HG03108 (cell line): ENCODE results near the gene FCRL6.

Source experiments
- ATAC-seq: cut with Tn5 transposase; IDR thresholded peaks from one replicate; pipeline ENCODE4 v1.9.1; 2021; ENCODE audit warnings: moderate library complexity; ENCODE audit not compliant: unreplicated experiment

The FCRL6 gene, protein sequence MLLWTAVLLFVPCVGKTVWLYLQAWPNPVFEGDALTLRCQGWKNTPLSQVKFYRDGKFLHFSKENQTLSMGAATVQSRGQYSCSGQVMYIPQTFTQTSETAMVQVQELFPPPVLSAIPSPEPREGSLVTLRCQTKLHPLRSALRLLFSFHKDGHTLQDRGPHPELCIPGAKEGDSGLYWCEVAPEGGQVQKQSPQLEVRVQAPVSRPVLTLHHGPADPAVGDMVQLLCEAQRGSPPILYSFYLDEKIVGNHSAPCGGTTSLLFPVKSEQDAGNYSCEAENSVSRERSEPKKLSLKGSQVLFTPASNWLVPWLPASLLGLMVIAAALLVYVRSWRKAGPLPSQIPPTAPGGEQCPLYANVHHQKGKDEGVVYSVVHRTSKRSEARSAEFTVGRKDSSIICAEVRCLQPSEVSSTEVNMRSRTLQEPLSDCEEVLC

DNA sequence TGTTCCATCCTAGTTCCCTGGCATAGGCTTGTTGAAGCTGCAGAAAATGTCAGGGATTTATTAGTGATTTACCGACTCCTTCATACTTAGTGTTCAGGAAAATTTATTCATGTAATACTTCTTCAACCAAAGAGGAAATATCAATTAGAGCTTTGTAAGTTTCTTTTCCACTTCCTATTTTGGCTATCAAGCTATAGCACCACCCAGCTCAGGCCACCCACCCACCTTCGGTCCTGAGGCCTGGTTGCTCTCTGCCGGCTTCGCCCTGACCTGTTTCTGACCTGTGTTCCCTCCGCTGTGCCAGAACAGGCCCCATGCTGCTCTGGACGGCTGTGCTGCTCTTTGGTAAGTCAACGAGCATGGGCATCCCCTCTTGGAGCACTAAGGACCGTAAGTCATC lies at the start of gene FCRL6:
Gene FCRL6 (plus strand): TSS at position 250 of the 400 bp plus-strand sequence. CDS start 65 bp downstream, at position 315.
- no peak for ATAC-seq

DNA sequence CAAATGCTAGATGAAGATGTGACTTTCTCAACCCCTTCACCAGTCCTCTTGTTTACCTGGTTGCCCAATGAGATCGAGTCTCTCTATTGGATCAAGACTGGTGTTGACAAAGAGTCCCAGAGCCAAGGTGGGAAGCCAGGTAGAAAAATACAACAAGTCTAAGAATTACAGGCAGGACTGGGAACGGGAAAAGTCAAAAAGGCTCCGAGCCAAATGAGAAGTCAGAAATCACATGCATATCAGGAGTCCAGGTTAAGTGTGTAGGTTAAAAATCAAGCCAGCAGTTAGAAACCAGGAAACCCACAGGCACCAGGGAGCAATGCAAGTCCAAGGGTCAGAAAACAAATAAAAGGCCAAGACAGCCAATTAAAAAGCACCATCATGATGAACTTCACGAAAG lies 48.8 kb upstream of the FCRL6 start:
- ATAC-seq = no peak

DNA sequence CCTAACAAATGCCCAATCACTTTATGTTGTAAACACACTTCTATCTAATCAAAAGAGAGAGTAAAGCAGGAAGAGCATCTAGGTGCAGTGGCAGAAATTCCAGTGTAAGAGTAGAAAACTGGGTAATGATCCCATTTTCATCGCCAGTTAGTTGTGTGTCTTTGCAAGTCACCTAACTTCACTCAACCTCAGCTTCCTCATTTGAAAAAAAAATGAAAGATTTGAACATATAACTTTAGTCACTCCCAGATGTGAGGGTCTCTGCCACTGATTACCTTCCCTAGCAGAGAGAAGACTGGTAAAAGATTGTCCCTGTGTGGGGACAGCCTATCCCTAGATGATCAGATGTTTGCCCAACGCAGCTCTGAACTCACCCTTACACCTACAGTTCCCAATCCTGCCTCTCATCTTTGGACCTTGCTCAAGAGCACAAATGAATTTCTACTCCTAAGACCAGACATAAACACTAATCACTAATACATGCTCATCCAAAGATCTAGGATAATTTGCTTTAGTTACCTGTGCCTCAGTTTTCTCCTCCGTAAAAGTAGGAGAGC lies 46.6 kb upstream of the FCRL6 start:
- ATAC-seq = no peak

DNA sequence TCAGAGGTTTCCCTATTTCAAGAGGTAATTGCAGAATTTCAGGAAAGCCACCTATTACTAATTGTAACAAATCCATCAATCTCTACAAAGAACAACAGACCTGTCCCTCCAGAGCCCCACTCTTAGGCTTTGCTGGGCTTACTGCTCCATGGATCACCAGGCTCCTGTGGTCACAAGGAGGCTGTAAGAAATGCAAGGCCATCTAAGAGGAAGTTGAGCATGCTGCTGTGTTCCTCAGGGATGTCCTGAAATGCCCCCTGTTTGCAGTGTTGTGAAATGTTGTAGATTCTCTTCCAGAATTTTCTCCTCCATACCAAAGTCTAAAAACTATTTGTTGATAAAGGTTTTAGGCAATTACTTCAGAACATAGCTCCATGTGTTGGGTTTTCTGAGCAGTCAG lies 45.8 kb upstream of the FCRL6 start:
- ATAC-seq = no peak

DNA sequence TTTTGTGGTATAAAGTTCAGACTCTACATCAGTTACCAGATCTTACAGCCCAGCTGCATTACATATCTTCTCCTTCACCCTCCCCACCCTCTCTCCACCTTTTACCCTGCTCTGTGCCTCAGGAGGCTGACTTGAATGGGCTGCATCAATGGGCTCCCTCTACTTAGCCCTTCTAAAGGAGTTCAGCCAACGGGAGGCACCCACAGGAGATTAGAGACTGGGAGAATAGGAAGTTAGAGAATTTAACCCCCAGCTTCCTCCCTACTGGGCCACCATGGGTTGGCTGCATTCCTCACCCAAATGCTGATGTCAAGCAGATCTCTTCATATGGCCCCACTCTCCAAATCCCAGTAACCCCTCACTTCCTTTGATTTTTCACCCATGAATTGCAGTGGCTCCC lies 38.5 kb upstream of the FCRL6 start:
- no peak for ATAC-seq

DNA sequence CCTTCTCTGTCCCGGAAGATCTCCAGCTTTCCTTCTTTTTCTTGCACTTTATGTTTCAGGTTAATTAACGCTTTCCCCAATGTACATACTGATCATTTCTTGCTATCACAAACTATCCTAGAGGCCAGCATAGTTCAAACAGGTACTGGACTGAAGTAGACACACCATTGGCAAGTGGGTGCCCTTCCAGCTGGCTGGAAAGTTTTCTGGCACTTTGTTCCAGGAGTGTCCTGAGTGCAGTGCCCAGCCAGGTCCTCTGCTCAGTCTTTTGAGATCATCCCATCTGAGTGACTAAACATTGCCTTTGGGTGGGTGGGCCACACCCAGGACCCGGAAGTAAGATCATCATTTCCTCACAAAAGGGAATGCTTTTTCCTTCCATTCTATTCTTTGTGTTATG lies 36.4 kb upstream of the FCRL6 start:
- no peak for ATAC-seq

DNA sequence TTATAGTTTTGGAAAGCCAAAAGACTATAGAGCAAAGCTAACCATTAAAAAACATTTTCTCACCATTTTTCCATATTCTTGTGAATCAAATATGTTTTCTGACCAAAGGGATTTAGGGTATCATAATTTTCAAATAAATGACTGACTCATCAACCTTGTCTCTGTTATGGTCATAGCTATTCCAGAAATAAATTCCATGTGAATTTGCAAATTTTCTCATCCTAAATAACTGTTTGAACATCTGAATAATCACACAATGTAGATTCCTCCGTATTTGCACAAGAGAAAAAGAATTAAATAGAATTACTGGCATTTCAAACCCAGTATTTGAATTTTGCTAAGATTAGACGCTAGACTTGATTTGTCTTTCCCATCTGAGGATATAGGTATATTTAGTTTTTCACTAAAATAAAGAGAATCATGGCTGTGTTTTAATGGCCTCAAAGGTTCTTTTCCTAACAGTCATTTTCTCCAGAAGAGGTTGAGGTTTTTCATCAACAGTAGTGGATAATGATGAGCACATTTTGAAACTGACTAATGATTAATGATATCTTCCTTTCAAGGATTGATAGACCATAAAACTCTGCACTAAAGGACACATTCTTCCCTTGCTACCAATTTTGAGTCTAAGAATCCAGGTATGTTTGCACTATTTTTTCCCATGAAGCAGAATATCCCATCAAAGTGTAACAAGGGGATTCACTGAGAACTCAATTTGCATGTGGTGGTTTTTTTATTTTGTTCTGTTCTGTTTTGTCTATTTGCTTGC lies 30.8 kb upstream of the FCRL6 start:
- ATAC-seq = no peak

DNA sequence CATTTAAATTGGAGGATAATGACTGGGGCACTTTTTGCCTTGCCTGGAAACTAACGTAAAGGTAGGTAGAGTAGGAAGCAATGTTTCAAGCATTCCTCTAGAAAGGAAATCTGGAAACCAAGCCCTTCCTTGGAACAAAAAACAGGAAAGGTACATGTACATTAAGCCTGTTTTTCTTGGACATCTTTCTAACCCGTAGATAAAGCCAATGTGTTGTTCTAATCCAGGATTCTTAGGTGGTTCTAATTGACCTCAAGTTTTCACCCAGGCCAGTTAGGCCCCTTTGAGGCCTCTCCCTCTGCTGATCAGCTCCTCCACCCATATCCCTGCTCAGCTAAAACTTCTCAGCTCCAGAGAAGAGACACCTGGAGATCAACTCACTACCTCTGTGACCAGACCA lies 27.7 kb upstream of the FCRL6 start:
- no peak for ATAC-seq

DNA sequence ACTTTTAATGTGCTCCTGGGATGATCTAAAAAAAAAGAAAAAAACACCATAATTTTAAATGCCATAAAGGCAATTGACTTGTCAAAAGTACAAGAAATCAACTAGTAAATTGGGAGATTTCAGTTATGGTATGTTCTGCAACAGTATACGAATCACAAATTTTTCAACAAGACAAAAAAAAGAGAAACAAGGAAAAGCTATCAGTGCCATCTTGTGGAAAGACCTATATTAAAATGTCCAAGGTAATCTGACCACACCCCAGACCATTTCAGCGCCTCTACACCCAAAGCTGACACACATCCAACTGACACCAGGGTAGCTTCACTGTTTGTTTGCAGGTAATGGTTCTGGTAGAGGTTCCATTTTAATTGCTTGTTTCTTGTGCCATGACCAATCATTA lies 26.4 kb upstream of the FCRL6 start:
- no peak for ATAC-seq

DNA sequence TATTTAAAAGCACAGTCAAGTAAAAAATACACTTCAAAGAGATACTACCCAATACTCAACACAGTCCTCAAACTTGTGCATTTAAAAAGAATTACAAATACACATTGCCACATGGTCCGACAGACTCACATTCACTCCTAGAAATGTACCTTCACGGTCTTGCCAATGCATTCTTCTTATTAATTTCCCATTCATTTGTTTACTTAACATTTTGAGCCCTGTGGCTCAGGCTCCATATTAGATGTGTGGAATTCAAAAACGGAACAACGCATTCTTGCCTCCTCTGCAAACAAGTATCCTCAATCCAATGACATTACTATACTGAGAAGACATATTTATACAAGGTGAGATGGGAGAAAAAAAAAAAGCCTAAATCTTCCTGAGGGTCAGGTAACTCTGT lies 23.9 kb upstream of the FCRL6 start:
- no peak for ATAC-seq

DNA sequence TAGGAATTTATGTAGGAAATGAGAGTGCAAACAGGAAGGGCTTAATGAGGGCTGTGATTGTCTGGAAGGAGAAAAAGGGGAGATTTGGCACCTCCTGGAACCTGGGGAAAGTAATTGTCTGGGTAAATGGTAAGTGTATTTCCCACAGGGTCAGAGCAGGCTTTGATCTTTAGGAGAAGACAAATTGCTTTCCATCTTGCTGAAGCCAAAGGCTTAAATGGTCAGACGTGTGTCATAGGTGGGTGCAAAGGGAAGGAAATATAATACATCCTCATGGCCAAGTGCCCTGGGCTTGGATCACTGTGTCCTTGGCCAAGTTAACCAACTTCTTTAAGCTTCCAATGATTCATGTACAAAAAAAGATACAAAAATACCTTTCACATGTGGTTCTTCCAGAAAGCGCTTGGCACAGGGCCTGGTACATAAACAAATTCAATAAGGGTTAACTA lies 22.7 kb upstream of the FCRL6 start:
- no peak for ATAC-seq

DNA sequence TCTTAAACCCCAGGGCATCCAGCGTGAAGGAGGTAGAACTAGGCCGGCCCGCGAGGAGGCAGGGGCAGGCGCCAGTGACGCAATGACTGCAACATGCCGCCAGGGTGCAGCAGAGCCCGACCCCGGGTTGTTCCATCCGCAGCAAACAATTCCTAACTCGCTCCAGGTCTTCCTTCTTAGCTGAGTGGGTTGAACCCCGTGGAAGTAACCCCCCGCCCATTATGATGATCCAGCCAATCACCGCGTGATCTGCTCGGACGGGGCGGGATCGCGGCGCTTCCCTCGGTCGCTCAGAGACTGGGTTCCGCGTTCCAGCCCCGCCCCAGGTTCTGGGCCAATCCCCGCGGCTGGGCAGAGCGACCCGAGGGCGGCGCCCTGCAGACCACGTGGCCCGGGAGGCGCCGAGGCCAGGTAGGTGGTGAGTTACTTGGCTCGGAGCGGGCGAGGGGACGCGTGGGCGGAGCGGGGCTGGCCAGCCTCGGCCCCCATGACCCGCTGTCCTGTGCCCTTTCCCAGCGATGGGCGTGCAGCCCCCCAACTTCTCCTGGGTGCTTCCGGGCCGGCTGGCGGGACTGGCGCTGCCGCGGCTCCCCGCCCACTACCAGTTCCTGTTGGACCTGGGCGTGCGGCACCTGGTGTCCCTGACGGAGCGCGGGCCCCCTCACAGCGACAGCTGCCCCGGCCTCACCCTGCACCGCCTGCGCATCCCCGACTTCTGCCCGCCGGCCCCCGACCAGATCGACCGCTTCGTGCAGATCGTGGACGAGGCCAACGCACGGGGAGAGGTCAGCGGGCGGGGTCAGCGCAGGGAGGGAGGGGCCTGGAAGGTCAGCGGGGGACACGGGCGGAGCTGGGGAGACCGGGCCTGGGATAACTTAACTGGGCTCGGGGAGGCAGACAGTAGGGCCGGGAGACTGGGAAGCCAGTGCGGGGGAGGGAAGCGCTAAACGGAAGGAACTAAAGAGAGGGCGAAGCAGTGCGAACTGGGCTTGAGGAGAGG lies 21.3 kb upstream of the FCRL6 start, which contains the start of gene DUSP23:
Gene DUSP23 (plus strand): TSS at position 380 of the 1,000 bp plus-strand sequence. CDS start 139 bp downstream, at position 519.
- peak; percentile 97 for ATAC-seq

DNA sequence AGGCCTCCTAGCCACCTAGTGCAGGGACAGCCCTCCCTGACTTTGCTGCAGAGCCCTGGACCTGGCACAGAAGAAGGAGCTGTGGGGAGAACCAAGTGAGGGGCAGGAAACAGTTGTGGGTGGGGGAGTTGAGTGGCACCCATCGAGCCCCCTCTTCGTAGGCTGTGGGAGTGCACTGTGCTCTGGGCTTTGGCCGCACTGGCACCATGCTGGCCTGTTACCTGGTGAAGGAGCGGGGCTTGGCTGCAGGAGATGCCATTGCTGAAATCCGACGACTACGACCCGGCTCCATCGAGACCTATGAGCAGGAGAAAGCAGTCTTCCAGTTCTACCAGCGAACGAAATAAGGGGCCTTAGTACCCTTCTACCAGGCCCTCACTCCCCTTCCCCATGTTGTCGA lies 20.2 kb upstream of the FCRL6 start:
- no peak for ATAC-seq

DNA sequence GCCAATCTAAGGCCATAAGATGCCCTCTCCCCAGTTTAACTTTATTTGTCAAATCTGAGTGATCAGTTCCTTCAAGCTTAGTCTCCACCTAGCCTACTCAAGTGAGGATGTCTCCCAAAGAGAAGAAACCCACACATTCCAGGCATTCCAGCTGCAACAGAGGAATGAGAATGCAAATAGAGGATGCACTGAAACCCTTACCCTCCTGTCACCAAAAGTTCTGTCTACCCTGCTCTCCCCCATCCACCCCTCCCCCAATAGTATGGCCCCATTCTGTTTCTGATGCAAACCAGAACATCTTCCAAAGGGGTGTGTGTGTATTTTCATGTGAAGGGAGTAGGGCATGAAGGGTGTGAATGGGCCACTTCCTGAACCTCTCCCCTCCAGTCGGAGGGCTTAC lies 18.4 kb upstream of the FCRL6 start:
- ATAC-seq = no peak

DNA sequence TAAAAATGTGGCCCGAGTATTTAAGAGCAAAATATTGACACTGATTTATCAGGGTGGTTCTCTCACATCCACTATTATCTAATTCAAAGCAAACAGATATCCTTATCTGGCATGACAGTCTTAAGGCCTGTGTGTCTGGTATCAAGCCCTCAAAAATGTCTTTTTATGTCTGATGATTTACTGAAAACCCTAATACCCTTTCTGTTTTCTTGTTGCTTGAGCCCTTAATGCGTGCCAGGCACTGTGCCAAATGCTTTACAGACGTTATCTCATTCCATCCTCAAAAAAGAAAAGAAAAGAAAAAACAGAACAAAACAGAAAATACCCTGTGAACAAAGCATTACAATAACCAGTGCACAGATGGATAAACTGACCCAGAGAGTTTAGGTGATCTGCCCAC lies 15.7 kb upstream of the FCRL6 start:
- no peak for ATAC-seq

DNA sequence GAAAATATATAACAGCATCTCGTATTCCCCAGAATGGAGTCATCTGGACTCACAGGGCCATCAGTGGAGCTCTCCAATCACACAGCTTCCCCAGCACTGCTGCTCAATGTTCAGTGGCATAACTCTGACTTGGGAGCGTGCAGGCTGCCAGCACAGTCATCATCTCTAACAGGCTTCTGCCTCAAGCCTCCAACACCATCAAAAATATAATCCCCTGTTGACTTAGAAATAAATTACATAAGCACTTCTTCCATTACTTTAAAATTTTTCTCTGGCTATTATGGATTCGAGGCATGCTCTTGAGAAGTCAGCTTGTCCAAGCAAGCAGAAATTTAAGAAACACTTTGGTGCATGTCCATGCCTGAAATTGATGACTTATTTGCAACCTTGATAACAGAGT lies 15.2 kb upstream of the FCRL6 start:
- ATAC-seq = no peak

DNA sequence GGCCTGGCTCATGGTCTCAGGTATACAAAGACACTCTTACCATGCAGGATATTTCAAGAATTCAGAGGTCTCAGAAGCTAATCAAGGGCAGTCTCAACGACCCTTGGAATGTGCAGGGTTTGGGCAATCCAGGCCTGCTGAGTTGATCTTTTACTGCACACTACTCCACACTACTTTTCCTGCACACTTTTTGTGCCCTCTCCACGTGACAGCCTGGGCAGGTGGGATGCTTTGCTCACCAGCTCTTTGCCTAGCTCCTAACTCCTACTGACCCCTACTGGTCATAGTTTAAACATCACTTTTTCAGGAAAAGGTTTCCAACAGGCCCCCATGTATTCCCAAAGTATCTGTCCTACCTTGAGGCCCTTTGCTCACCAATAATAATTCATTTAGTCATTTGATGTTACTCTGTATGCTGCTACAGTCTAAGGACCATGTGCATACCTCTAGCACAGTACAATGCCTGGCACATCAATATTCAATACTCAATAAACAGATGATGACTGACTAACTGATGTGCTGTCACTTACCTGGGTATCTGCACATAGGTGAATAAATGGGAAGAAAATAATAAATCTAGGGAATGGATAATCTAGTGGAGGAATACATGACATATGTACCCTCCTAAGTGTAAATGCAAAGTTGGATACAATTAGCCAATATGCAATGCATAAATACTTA lies 11.8 kb upstream of the FCRL6 start:
- ATAC-seq = no peak

DNA sequence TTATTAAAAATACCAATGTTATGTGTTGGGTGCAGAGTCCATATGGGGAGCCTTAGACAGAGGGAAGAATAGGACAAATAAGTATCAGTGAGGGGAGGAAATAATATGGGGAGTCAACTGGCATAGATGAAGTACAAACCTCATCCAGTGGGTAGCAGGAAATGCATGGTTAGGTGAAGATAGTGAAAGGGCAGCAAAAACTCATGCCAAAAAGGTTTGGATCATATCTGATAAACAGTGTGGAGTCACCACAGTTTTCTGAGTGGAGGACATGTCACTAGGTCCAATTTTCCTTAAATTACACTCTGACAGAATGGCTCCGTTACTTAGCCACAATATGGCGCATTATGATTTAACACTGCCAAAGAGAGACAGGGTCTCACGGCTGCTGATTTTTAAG lies 11.1 kb upstream of the FCRL6 start:
- ATAC-seq = no peak

DNA sequence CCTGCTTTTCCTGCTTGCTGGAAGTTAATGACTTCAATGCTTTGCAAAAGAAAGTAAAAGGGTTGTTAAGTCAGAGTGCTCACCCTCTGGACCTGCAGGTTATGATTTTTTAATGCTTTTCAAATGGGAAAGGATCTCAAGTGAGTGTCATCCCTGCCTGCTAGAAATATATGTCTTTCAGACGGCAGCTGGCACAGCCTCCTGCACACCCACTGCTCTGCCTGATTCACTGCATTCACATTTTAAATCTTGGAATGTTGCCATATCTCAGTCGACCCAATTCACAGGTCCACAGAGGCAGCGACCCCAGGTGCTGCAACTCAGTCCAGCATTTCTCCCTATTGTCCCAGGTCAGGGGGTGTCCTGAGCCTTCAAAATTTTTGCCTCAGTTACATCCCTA lies 10.7 kb upstream of the FCRL6 start:
- no peak for ATAC-seq

DNA sequence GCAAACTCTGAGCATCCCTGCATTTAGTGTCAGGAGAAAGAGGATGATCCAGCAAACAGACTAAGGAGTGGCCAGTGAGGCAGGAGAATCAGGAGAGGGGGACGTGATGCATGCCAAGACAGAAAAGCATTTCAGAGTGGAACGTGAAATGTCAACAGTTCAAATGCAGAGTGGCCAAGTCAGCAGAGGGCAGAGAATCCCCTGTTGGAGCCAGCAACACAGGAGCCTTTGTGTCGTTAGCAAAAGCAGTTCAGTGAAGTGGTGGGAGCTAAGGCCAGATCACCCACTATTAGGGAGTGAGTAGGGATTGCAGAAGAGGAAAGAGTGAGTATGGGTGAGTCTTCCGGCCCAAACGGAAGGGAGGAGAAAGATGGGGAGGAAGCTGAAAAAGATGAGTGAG lies 6.6 kb upstream of the FCRL6 start:
- ATAC-seq = no peak
